ENCODE results near the gene SEPHS2.

Gene SEPHS2

DNA sequence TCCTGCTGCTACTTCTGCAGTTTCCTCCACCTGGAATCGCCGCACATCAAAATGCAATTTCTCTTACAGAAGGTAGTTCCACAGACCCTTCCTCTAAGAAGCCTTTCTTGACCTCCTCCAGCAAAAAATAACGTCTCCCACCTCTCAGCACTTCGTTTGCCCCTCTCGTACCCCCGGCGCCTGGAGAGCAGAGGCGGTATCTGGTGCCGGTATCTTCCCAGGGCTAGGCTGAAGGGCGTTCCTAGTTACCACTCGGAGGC lies 16.3 kb downstream of the SEPHS2 start:
- H3K36me3 Mint-ChIP-seq (ENCODE audit: low read depth): peaks cover 22% of the 10 kb centered on the region
- no peaks in the 10 kb centered on the region for H3K27me3 Mint-ChIP-seq
- no peak for DNase-seq
- peaks cover 35% of the 10 kb centered on the region for H3K4me1 Mint-ChIP-seq (ENCODE audit: low read depth)
- no peaks in the 10 kb centered on the region for H3K9me3 Mint-ChIP-seq
- H3K4me3 Mint-ChIP-seq: no peak overlapping the region
- H3K27ac Mint-ChIP-seq: no peak overlapping the region

DNA sequence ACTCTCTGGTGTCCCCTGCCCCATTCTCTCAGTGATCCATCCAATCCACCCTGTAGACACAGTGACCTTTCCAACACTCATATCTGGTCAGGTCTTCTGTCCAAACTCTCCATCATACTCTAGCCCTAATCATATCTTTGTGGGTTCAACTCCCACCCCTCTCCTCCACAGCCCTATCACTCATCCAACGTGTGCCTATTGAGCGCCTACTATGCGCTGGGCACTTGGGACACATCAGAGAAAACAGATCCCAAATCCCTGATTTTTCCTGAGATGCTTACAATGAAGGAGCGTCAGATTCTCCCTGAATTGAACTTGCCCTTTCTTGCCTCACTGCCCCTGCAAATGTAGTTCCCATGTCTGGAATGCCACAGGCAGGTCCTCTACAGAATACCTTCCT lies 17.6 kb downstream of the SEPHS2 start:
- no peak overlapping the region for H3K4me3 Mint-ChIP-seq
- no peak overlapping the region for H3K27ac Mint-ChIP-seq
- peaks cover 34% of the 10 kb centered on the region for H3K36me3 Mint-ChIP-seq (ENCODE audit: low read depth)
- H3K27me3 Mint-ChIP-seq: no peaks in the 10 kb centered on the region
- no peaks in the 10 kb centered on the region for H3K9me3 Mint-ChIP-seq
- no peak for DNase-seq
- H3K4me1 Mint-ChIP-seq (ENCODE audit: low read depth): peaks cover 27% of the 10 kb centered on the region

DNA sequence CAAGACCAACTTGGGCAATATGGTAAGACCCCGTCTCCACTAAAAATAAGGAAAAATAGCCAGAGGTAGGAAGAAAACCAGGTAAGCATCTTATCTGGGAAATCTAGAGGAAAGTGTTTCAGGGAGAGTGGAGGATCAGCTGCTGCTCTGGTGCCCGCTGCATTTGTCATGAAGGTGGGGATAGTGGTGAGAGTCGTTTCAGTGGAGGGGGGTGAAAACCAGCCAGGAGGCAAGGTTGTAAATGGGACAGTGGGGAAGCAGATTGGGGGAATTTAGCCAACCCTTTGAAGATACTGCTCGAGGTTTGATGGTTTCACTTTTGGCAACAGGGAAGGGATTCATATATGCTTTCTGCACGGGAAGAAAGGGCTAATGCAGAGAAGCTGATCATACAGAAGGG lies 24.7 kb downstream of the SEPHS2 start:
- peaks cover 79% of the 10 kb centered on the region for H3K36me3 Mint-ChIP-seq (ENCODE audit: low read depth)
- H3K9me3 Mint-ChIP-seq: no peaks in the 10 kb centered on the region
- no peak overlapping the region for H3K4me3 Mint-ChIP-seq
- DNase-seq: no peak
- peak overlapping the region; percentile 63 for H3K27ac Mint-ChIP-seq
- peaks cover 32% of the 10 kb centered on the region for H3K4me1 Mint-ChIP-seq (ENCODE audit: low read depth)
- H3K27me3 Mint-ChIP-seq: no peaks in the 10 kb centered on the region

DNA sequence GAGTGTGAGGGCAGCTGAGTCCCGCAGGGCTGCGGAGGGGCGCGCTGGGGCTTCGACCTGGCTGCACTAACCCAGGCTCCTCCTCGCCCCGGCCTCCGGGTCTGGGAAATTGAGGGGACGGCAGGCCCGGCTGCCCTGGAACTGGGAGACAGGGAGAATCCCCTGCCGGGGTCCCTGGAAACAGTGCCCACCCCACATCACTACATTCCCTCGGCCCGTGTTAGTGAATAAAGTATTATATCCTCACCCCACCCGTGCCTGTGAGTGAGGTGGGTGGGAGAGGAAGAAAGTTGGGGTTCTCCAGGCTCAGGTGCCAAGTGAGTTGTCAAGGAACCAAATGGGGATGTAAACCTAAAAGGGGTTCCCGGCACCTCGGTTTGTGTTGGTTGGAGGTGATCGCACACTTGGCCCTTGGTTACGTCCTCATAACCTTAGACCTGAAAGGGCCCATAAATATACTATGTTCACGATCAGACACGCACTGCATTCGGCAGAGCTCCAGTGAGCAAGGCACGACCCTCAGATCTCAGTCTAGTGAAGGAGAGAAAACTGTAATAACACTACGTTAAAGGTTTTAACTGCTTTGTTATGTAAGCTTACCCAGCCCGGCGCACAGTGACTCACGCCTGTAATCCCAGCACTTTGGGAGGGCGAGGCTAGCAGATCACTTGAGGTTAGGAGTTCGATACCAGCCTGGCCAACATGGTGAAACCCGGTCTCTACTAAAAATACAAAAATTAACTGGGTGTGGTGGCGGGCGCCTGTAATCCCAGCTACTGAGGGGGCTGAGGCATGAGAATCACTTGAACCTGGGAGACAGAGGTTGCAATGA lies 27.1 kb downstream of the SEPHS2 start:
- H3K9me3 Mint-ChIP-seq: no peaks in the 10 kb centered on the region
- H3K4me3 Mint-ChIP-seq: peak overlapping the region; percentile 57
- H3K27ac Mint-ChIP-seq: peak overlapping the region; percentile 84
- peaks cover 72% of the 10 kb centered on the region for H3K36me3 Mint-ChIP-seq (ENCODE audit: low read depth)
- no peak for DNase-seq
- H3K27me3 Mint-ChIP-seq: no peaks in the 10 kb centered on the region
- H3K4me1 Mint-ChIP-seq (ENCODE audit: low read depth): peaks cover 37% of the 10 kb centered on the region

DNA sequence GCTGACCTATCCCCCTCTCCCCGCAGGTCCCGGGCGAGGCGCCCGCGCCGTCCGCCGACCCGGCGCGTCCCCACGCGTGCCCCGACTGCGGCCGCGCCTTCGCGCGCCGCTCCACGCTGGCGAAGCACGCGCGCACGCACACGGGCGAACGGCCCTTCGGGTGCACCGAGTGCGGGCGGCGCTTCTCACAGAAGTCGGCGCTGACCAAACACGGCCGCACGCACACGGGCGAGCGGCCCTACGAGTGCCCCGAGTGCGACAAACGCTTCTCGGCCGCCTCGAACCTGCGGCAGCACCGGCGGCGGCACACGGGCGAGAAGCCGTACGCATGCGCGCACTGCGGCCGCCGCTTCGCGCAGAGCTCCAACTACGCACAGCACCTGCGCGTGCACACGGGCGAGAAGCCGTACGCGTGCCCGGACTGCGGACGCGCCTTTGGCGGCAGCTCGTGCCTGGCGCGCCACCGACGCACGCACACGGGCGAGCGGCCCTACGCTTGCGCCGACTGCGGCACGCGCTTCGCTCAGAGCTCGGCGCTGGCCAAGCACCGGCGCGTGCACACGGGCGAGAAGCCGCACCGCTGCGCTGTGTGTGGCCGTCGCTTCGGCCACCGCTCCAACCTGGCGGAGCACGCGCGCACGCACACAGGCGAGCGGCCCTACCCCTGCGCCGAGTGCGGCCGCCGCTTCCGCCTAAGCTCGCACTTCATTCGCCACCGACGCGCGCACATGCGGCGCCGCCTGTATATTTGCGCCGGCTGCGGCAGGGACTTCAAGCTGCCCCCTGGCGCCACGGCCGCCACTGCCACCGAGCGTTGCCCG lies 27.9 kb downstream of the SEPHS2 start:
- peak overlapping the region; percentile 59 for H3K4me3 Mint-ChIP-seq
- peaks cover 41% of the 10 kb centered on the region for H3K4me1 Mint-ChIP-seq (ENCODE audit: low read depth)
- no peaks in the 10 kb centered on the region for H3K27me3 Mint-ChIP-seq
- peaks cover 73% of the 10 kb centered on the region for H3K36me3 Mint-ChIP-seq (ENCODE audit: low read depth)
- H3K9me3 Mint-ChIP-seq: no peaks in the 10 kb centered on the region
- H3K27ac Mint-ChIP-seq: peak overlapping the region; percentile 55
- peak; percentile 92 for DNase-seq

DNA sequence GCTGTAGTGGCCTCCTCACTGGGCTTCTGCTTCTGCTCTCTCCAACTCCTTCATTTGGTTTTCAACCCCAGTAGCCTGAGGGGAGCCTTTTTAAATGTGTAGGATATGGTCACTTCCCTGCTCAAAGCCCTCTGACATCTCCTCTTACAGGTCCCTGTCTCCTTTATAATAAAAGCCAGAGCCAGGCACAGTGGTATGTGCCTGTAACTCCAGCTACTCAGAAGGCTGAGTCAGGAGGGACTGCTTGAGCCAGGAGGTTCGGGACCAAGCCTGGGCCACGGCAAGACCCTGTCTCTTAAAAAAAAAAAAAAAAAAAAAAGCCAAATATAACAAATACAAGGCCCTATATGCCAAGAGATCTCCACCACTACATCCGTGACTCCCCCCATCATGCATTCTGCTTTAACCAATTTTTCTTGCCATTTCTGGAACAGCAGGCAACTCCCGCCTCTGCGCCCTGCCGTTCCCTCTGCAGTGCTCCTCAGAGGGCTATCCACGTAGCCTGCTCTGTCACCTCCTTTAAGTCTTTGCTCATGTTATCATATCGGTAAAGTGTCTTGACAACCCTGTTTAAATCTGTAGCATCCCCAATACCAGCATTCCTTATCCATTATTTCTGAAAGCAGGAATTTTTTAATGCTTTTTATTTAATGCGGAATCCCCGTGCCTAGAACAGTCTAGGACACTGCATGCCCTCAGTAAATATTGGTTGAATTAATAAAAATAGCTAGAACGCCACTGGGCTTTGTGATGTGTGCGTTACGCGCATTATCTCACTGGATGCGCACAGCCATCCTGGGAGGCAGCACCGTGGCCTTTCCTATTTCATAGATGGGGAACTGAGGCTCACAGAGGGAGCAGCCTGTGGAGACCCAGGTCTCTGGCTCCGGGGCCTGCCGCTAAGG lies 28.8 kb downstream of the SEPHS2 start:
- DNase-seq: no peak
- Mint-ChIP-seq H3K4me3 (peak overlapping the region; percentile 16), H3K27ac (peak overlapping the region; percentile 41), H3K36me3 (ENCODE audit: low read depth) (peaks cover 73% of the 10 kb centered on the region), H3K9me3 (no peaks in the 10 kb centered on the region), H3K27me3 (no peaks in the 10 kb centered on the region), H3K4me1 (ENCODE audit: low read depth) (peaks cover 46% of the 10 kb centered on the region)

DNA sequence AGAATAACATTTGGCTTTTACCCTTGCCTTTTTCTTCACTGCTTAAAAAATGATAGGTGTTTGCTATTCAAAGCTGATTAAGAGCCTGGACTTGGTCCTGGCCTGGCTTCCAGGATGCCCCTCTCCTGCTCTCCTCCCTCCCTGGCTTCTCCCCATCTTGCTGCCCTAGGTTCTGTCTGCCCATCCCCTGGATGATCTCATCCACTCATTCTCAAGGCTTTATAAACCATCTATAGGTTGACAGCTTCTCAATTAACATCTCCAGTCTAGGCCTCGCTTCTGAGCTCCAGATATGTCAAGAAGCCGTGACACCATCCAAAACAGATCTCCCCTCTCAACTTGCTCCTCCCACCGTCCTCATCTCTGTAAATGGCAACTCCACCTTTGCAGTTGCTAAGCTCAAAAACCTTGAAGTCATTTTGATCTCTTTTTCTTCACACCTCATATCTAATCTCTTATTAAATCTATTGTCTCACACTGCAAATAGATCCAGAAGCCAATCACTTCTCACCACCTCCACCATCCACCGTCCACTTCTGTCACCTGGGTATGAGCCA lies 29.5 kb downstream of the SEPHS2 start:
- Mint-ChIP-seq H3K27me3 (no peaks in the 10 kb centered on the region), H3K36me3 (ENCODE audit: low read depth) (peaks cover 73% of the 10 kb centered on the region), H3K27ac (peak overlapping the region; percentile 35), H3K4me3 (no peak overlapping the region), H3K4me1 (ENCODE audit: low read depth) (peaks cover 45% of the 10 kb centered on the region), H3K9me3 (no peaks in the 10 kb centered on the region)
- no peak for DNase-seq

DNA sequence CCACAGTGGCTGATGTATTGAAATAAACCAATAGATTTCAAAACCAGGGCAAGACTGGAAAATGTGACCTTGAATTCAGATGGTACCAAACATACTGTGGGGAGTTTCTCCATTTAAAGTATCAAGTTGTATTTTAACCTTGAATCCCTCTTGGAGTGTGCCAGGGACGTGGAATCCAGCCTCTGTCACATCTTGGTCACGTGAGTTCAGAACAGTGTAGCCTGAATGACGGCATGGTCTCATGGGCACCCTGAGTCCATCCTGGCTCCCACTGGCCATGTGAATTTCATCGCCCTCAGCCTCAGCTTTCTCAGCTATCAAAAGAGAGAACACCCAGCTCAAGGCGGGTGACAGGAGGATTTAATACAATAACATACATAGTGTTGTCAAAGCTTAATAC lies 31.5 kb downstream of the SEPHS2 start:
- no peaks in the 10 kb centered on the region for H3K9me3 Mint-ChIP-seq
- no peaks in the 10 kb centered on the region for H3K27me3 Mint-ChIP-seq
- H3K27ac Mint-ChIP-seq: peak overlapping the region; percentile 70
- H3K4me1 Mint-ChIP-seq (ENCODE audit: low read depth): peaks cover 51% of the 10 kb centered on the region
- H3K36me3 Mint-ChIP-seq (ENCODE audit: low read depth): peaks cover 77% of the 10 kb centered on the region
- no peak overlapping the region for H3K4me3 Mint-ChIP-seq
- DNase-seq: no peak

DNA sequence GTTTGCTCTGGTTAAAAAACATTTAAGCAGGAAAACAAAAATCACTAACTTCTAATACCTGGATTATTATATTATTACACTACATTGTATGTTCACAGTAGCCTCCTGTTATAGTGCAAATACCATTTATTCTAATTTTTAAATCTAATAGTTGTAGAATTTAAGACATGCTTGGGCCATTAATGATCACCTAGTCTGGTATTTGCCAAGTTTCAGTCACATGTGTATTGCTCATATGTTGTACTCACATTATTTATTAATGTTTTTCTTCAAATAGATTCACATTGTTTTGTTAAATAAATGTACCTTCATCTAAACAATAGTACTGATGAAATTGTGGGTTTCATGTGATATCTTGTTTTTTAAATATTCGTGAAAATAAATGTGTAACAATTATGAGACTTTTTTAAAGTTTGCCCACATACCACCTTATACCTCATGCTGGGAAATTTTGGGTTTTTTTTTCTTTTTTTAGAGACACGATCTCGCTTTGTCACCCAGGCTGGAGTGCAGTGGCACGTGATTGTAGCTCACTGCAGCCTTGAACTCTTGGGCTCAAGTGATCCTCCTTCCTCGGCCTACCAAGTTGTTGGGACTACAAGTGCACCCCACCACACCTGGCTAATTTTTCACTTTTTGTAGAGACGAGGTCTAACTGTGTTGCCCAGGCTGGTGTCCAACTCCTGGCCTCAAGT lies 32.4 kb downstream of the SEPHS2 start:
- peaks cover 51% of the 10 kb centered on the region for H3K4me1 Mint-ChIP-seq (ENCODE audit: low read depth)
- DNase-seq: no peak
- H3K27ac Mint-ChIP-seq: peak overlapping the region; percentile 70
- H3K4me3 Mint-ChIP-seq: no peak overlapping the region
- H3K9me3 Mint-ChIP-seq: no peaks in the 10 kb centered on the region
- H3K36me3 Mint-ChIP-seq (ENCODE audit: low read depth): peaks cover 69% of the 10 kb centered on the region
- H3K27me3 Mint-ChIP-seq: no peaks in the 10 kb centered on the region

DNA sequence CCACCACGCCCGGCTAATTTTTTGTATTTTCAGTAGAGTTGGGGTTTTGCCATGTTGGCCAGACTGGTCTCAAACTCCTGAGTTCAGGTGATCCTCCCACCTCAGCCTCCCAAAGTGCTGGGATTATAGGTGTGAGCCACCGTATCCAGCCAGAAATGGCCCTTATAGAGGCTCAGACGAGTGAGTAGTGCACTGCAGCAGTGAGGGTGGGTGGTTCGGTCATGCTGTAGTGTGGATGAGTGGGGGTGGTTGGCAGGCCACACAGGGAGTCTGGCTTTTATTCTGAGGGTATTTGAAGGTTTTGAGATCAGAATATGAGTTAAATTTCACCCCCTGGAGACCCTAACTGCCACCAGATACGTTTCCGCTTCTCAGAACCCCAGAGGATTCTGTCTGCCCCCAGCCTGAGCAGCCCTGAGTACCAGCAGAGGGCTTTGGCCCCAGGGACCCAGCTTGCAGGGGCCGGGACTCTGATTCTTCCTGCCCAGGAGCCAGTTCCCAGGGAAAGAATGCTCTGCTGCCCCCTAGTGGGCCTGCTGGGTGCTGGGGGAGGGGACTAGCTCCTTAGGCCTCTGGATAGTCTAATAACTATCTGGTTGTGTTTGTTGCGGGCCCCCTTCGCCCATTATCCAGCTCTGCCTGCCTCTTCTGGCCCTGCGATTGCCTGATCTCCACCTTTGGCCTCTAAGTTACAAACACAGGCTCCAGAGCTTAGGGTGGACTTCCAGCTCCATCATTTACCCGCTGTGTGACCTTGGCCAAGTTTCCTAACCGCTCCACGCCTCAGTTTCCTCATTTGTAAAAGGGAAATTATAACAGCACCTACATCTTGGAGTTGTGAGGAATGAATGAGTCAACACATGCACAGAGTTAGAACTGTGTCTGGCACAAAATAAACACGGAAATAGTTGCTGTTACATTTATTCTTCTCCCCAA lies 36.3 kb downstream of the SEPHS2 start:
- Mint-ChIP-seq H3K9me3 (no peaks in the 10 kb centered on the region), H3K36me3 (ENCODE audit: low read depth) (peaks cover 50% of the 10 kb centered on the region), H3K4me3 (peak overlapping the region; percentile 87), H3K4me1 (ENCODE audit: low read depth) (peaks cover 44% of the 10 kb centered on the region), H3K27ac (peak overlapping the region; percentile 77), H3K27me3 (no peaks in the 10 kb centered on the region)
- DNase-seq: peak; percentile 95

DNA sequence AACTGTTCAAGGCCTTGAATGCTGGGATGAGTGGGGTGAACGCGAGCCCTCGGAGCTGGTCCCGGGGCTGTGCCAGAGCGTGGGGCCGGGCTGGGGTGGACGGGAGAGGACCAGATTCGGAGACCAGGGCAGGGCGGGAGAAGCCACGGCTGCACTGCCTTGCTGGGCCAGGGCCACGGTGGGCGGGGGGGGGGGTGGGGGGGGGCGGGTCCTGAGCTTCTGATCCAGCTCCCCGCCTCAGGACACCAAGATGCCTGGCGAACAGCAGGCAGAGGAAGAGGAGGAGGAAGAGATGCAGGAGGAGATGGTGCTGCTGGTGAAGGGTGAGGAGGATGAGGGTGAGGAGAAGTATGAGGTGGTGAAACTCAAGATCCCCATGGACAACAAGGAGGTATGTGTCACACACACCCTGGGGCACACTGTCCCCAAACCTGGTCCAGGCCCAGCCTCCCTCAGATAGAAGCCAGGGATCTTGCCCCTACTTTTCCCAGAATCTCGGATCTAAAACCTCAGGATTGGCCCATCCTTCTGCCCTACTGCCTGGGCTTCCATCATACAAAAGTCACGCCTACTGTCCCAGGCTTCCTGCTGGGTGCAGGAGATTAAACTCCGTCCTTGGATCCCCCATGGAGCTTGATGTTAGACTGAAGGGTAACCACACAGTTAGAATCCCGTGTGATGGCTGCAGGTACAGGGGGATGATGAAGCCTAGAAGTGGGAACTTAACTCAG lies 37.7 kb downstream of the SEPHS2 start:
- Mint-ChIP-seq H3K27me3 (no peaks in the 10 kb centered on the region), H3K4me1 (ENCODE audit: low read depth) (peaks cover 38% of the 10 kb centered on the region), H3K4me3 (peak overlapping the region; percentile 87), H3K27ac (peak overlapping the region; percentile 92), H3K36me3 (ENCODE audit: low read depth) (peaks cover 36% of the 10 kb centered on the region), H3K9me3 (no peaks in the 10 kb centered on the region)
- no peak for DNase-seq

DNA sequence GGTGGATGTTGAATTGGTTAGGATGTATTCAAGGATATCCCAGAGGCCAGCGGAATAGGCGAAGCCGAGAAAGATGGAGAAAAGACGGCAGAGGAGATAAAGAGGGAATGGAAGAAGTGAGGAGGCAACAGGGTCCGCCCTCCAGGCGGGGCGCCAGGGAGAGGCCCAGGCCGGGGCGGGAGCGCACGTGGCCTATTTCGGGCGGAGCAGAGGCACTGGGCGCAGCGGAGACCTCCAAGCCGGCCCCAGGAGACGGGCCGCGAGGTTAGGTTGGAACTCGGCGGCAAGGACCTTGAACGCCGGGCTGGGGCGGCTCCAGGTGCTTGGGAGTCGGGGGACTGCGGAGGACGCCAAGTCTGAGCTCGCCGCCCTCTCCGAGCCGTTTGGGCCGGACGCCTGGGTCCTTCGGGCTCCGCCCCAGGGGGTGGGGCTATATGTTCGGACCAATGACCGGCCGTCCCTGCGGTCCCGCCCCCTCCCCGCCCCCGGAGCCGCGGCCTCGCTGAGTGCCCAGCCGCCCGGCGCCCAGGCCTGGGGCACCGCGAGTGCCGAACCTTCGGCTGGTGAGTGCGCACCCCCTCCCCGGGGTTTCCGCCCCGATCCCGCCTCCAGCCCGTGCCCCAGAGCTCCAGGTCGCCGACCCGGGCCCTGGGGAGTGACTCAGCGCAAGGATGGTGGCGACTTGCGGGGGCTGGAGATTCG lies 38.4 kb downstream of the SEPHS2 start, which contains the start of gene ZNF771:
Gene ZNF771, plus strand, starts transcription at position 505 of the 702 bp plus-strand sequence. CDS start 448 bp downstream, outside the sequence.
- peak within 1 kb of the TSS; percentile 87 for H3K4me3 Mint-ChIP-seq
- peaks cover 29% of the 10 kb centered on the region for H3K36me3 Mint-ChIP-seq (ENCODE audit: low read depth)
- peaks cover 36% of the 10 kb centered on the region for H3K4me1 Mint-ChIP-seq (ENCODE audit: low read depth)
- H3K9me3 Mint-ChIP-seq: no peaks in the 10 kb centered on the region
- H3K27me3 Mint-ChIP-seq: no peaks in the 10 kb centered on the region
- peak within 1 kb of the TSS; percentile 99 for H3K27ac Mint-ChIP-seq
- DNase-seq: peak; percentile 97
